A673 (cell line): ENCODE measurements around the gene OVCH2.

ENCODE experiments used
- EZH2 ChIP-seq: fragments of 200-600 bp; sonication (generic); IDR thresholded peaks from 2 replicates; pipeline ENCODE4 v1.6.1; 2017; ENCODE audit warnings: borderline replicate concordance, low read depth, mild to moderate bottlenecking, mixed read lengths, antibody characterized with exemption, low read length; ENCODE audit not compliant: poor library complexity, severe bottlenecking
- TF ChIP-seq, protein P1 (sequence below): fragments of 300-800, 200-600 bp; sonication (generic); conservative IDR thresholded peaks from 2 replicates; pipeline ENCODE4 v1.5.1; 2017; ENCODE audit warnings: low read depth, mild to moderate bottlenecking, antibody characterized with exemption, low read length, moderate library complexity, mixed read lengths

- TF ChIP-seq, protein P1, sequence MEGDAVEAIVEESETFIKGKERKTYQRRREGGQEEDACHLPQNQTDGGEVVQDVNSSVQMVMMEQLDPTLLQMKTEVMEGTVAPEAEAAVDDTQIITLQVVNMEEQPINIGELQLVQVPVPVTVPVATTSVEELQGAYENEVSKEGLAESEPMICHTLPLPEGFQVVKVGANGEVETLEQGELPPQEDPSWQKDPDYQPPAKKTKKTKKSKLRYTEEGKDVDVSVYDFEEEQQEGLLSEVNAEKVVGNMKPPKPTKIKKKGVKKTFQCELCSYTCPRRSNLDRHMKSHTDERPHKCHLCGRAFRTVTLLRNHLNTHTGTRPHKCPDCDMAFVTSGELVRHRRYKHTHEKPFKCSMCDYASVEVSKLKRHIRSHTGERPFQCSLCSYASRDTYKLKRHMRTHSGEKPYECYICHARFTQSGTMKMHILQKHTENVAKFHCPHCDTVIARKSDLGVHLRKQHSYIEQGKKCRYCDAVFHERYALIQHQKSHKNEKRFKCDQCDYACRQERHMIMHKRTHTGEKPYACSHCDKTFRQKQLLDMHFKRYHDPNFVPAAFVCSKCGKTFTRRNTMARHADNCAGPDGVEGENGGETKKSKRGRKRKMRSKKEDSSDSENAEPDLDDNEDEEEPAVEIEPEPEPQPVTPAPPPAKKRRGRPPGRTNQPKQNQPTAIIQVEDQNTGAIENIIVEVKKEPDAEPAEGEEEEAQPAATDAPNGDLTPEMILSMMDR = peak; percentile 42
- no peak for TF ChIP-seq EZH2
Observed at GRCh38 chr11:7690648-7691047, 15.6 kb downstream of the OVCH2 start.
